HL-60 (cell line): ENCODE data around the gene CNR1.

Experiments used
- DNase-seq, 2 experiments: peaks; one replicate each; pipeline ENCODE4 v3.0.0-alpha.2; 2010 to 2020; ENCODE audit warnings: low read depth in 1 of 2, low spot score in 1 of 2
- H3K27ac ChIP-seq: fragments of 250-450 bp; sonication (Bioruptor Pico); replicated peaks from 2 replicates; pipeline ENCODE4 v1.5.1; 2020; ENCODE audit warnings: mild to moderate bottlenecking, moderate library complexity
- H3K27me3 ChIP-seq: fragments of 250-450 bp; sonication (Bioruptor Pico); 2 replicates; pipeline ENCODE4 v1.5.1; 2021; ENCODE audit warnings: mild to moderate bottlenecking, moderate library complexity; ENCODE audit not compliant: insufficient read depth, poor library complexity, severe bottlenecking
- H3K4me3 ChIP-seq: replicated peaks from 2 replicates; pipeline ENCODE4 v1.5.1; 2011; ENCODE audit warnings: mild to moderate bottlenecking, control low read depth, low read length; ENCODE audit not compliant: insufficient read depth
- GABPA ChIP-seq: IDR thresholded peaks from 2 replicates; pipeline ENCODE4 v1.6.1; 2012; ENCODE audit warnings: low read depth
- POLR2AphosphoS5 ChIP-seq: IDR thresholded peaks from 2 replicates; pipeline ENCODE4 v1.6.1; 2012; ENCODE audit warnings: low read depth
- REST ChIP-seq: IDR thresholded peaks from 2 replicates; pipeline ENCODE4 v1.6.1; 2012; ENCODE audit warnings: low read depth; ENCODE audit not compliant: insufficient replicate concordance
- SPI1 ChIP-seq: IDR thresholded peaks from 2 replicates; pipeline ENCODE4 v1.6.1; 2012; ENCODE audit warnings: low read depth, mild to moderate bottlenecking, borderline replicate concordance
- long read RNA-seq: library from polyadenylated mRNA; unstranded; transcript quantifications from one replicate; pipeline ENCODE4 v2.0.0, GENCODE V29; 2020
- TF ChIP-seq, protein P1 (sequence below): IDR thresholded peaks from one replicate; pipeline ENCODE4 v1.5.1; 2011; ENCODE audit warnings: low read length, control low read depth, inconsistent platforms; ENCODE audit not compliant: insufficient read depth

Gene CNR1
- long read RNA-seq = 0 reads

GRCh38 chr6:88165844-88166492 lies at the start of gene CNR1:
Gene CNR1 (minus strand): TSS chr6:88166347. CDS start chr6:88145274, 21,073 bp downstream.
- H3K27me3 ChIP-seq = peaks cover 53% of the 10 kb centered on the region
- peak within 1 kb of the TSS; percentile 52 for H3K4me3 ChIP-seq
- TF ChIP-seq REST (no peak), GABPA (no peak), SPI1 (no peak), POLR2AphosphoS5 (no peak)
- TF ChIP-seq, protein P1, sequence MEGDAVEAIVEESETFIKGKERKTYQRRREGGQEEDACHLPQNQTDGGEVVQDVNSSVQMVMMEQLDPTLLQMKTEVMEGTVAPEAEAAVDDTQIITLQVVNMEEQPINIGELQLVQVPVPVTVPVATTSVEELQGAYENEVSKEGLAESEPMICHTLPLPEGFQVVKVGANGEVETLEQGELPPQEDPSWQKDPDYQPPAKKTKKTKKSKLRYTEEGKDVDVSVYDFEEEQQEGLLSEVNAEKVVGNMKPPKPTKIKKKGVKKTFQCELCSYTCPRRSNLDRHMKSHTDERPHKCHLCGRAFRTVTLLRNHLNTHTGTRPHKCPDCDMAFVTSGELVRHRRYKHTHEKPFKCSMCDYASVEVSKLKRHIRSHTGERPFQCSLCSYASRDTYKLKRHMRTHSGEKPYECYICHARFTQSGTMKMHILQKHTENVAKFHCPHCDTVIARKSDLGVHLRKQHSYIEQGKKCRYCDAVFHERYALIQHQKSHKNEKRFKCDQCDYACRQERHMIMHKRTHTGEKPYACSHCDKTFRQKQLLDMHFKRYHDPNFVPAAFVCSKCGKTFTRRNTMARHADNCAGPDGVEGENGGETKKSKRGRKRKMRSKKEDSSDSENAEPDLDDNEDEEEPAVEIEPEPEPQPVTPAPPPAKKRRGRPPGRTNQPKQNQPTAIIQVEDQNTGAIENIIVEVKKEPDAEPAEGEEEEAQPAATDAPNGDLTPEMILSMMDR = no peak
- H3K27ac ChIP-seq = no peak within 1 kb of the TSS
- peak in 1 of 2 experiments; percentile 9 for DNase-seq

GRCh38 chr6:88211446-88211845 lies 45.3 kb upstream of the CNR1 start:
- H3K4me3 ChIP-seq = no peak overlapping the region
- H3K27me3 ChIP-seq = no peaks in the 10 kb centered on the region
- DNase-seq = no peak
- no peak overlapping the region for H3K27ac ChIP-seq
- TF ChIP-seq REST (no peak), SPI1 (no peak), POLR2AphosphoS5 (no peak), GABPA (no peak)
- TF ChIP-seq, protein P1 = no peak

- no peak overlapping the region for H3K4me3 ChIP-seq
- DNase-seq = no peak
- H3K27me3 ChIP-seq = no peaks in the 10 kb centered on the region
- H3K27ac ChIP-seq = no peak overlapping the region
- TF ChIP-seq REST = no peak
- no peak for TF ChIP-seq GABPA
- TF ChIP-seq POLR2AphosphoS5 = no peak
- no peak for TF ChIP-seq SPI1
- TF ChIP-seq, protein P1 = no peak
Observed at GRCh38 chr6:88209301-88209700, 43.2 kb upstream of the CNR1 start.
